GM21786 (cell line): ENCODE data around the gene RHOH.
A peak's percentile ranks its signal among the peaks of the same experiment; 100 is the strongest.
"Not testable (repeated sequence)": the region's sequence is repeated elsewhere in the genome, so short reads cannot be mapped to it uniquely, and the experiment has no call there.

ENCODE experiments used
- ATAC-seq: cut with Tn5 transposase; IDR thresholded peaks from one replicate; pipeline ENCODE4 v1.9.1; 2021; ENCODE audit not compliant: unreplicated experiment

The RHOH gene

GRCh38 chr4:40196724-40197281, at the start of gene RHOH:
Gene RHOH, plus strand, starts transcription at chr4:40197031. Its CDS starts 46,356 bp downstream, at chr4:40243387.
- no peak for ATAC-seq

- ATAC-seq = not testable (repeated sequence)
These were observed 49.3 kb upstream of the RHOH start for GRCh38 chr4:40147490-40147889.

- ATAC-seq = peak; percentile 65
These were observed 46.9 kb upstream of the RHOH start for GRCh38 chr4:40149960-40150385.

- no peak for ATAC-seq
These were observed 45.9 kb upstream of the RHOH start for GRCh38 chr4:40150932-40151331.

- no peak for ATAC-seq
These were observed 44.2 kb upstream of the RHOH start for GRCh38 chr4:40152637-40153036.

GRCh38 chr4:40157436-40157835, 39.4 kb upstream of the RHOH start:
- no peak for ATAC-seq

- ATAC-seq = no peak
These were observed 36.6 kb upstream of the RHOH start for GRCh38 chr4:40160258-40160657.

- ATAC-seq = no peak
These were observed 32.4 kb upstream of the RHOH start for GRCh38 chr4:40164459-40164858.

- no peak for ATAC-seq
These were observed 30.9 kb upstream of the RHOH start for GRCh38 chr4:40165916-40166315.

- no peak for ATAC-seq
These were observed 28.8 kb upstream of the RHOH start for GRCh38 chr4:40168070-40168469.

GRCh38 chr4:40170588-40170987, 26.2 kb upstream of the RHOH start:
- ATAC-seq = peak; percentile 69

- ATAC-seq = peak; percentile 79
These were observed 23.4 kb upstream of the RHOH start for GRCh38 chr4:40173470-40173875.

GRCh38 chr4:40176602-40177001, 20.2 kb upstream of the RHOH start:
- no peak for ATAC-seq

- ATAC-seq = no peak
These were observed 19.2 kb upstream of the RHOH start for GRCh38 chr4:40177591-40177990.

- no peak for ATAC-seq
These were observed 18.2 kb upstream of the RHOH start for GRCh38 chr4:40178672-40179071.

- ATAC-seq = no peak
These were observed 17.5 kb upstream of the RHOH start for GRCh38 chr4:40179360-40179759.

GRCh38 chr4:40180356-40180755, 16.5 kb upstream of the RHOH start:
- no peak for ATAC-seq

- no peak for ATAC-seq
These were observed 14.8 kb upstream of the RHOH start for GRCh38 chr4:40182001-40182400.

- no peak for ATAC-seq
These were observed 13.9 kb upstream of the RHOH start for GRCh38 chr4:40182954-40183353.

GRCh38 chr4:40183615-40184411, 13.0 kb upstream of the RHOH start:
- no peak for ATAC-seq

- peak; percentile 46 for ATAC-seq
These were observed 10.8 kb upstream of the RHOH start for GRCh38 chr4:40185830-40186664.

- no peak for ATAC-seq
These were observed 10.2 kb upstream of the RHOH start for GRCh38 chr4:40186665-40187014.
